Mucosa of rectum (tissue), 2 donors: ENCODE results near the gene TAS2R43.
"Not testable (repeated sequence)": the region's sequence is repeated elsewhere in the genome, so short reads cannot be mapped to it uniquely, and the experiment has no call there.

Experiments
- H3K27ac ChIP-seq, 2 donors: one replicate each; pipeline ENCODE4 v1.7.0; 2013; ENCODE audit warnings: inconsistent platforms in 2 of 2, low read depth in 2 of 2, low read length in 2 of 2
- H3K27me3 ChIP-seq, 2 donors: one replicate each; pipeline ENCODE4 v1.7.0; 2013; ENCODE audit warnings: low read length in 2 of 2; ENCODE audit not compliant: control insufficient read depth in 2 of 2, insufficient read depth in 2 of 2
- H3K36me3 ChIP-seq, 2 donors: one replicate each; pipeline ENCODE4 v1.7.0; 2013; ENCODE audit warnings: low read length in 2 of 2; ENCODE audit not compliant: control insufficient read depth in 2 of 2, insufficient read depth in 2 of 2
- H3K4me1 ChIP-seq, 2 donors: one replicate each; pipeline ENCODE4 v1.7.0; 2013; ENCODE audit warnings: low read length in 2 of 2, mild to moderate bottlenecking in 1 of 2; ENCODE audit not compliant: control insufficient read depth in 2 of 2, insufficient read depth in 2 of 2
- H3K4me3 ChIP-seq, 2 donors: one replicate each; pipeline ENCODE4 v1.7.0; 2013; ENCODE audit warnings: low read length in 2 of 2
- H3K9ac ChIP-seq, 2 donors: one replicate each; pipeline ENCODE4 v1.7.0; 2013; ENCODE audit warnings: low read length in 2 of 2, low read depth in 1 of 2, mild to moderate bottlenecking in 1 of 2
- H3K9me3 ChIP-seq, 2 donors: one replicate each; pipeline ENCODE4 v1.7.0; 2013; ENCODE audit warnings: low read length in 2 of 2; ENCODE audit not compliant: control insufficient read depth in 2 of 2
- donor health status: healthy.
- donor health status: Normal muscosa, but diverticular disease.

TAS2R43 gene

DNA sequence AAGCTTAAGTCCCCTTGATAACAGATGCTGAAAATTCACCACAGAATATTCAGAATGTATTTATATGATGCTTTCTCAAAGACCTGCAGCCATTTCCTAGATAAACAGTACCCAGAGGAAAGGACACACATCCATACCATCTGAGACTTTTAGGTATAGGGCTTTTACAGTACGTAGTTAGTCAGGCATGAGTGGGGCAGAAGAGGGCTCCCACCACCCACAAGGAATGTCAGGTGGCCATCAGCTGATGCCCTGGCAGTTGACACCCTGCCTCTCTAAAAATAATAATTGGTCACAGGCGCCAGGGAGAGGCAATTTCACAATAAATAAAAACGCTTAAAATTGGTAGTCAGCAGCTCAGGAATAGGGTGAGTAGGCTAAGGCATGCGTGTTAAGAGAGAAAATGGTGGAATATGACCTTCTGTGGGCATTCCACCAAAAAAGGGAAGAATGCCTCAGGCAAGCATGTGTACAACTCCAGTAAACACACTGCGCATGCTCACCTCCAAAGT lies 22.2 kb downstream of the TAS2R43 start:
- Histone ChIP-seq H3K9me3 (no peaks in the 10 kb centered on the region), H3K4me1 (peaks cover 0 to 2% of the 10 kb centered on the region in 2 donors), H3K27me3 (no peaks in the 10 kb centered on the region), H3K4me3 (no peak overlapping the region), H3K27ac (no peak overlapping the region), H3K36me3 (no peaks in the 10 kb centered on the region), H3K9ac (no peak overlapping the region)

DNA sequence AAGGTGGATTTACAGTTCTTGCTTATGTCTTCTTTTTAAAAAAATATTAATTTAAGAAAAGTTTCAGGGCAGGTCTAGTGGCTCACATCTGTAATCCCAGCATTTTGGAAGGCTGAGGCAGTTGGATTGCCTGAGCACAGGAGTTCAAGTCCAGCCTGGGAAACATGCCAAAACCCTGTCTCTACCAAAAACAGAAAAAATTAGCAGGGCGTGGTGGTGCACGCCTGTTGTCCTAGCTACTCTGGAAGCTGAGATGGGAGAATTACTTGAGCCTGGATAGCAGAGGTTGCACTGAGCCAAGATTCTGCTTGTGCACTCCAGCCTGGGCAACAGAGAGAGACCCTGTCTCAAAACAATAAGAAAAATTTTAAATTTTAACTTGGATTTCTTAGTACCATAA lies 24.6 kb downstream of the TAS2R43 start:
- Histone ChIP-seq H3K9me3 (no peaks in the 10 kb centered on the region), H3K4me3 (no peak overlapping the region), H3K36me3 (no peaks in the 10 kb centered on the region), H3K9ac (no peak overlapping the region), H3K27ac (no peak overlapping the region), H3K27me3 (no peaks in the 10 kb centered on the region), H3K4me1 (peaks cover 0 to 2% of the 10 kb centered on the region in 2 donors)

DNA sequence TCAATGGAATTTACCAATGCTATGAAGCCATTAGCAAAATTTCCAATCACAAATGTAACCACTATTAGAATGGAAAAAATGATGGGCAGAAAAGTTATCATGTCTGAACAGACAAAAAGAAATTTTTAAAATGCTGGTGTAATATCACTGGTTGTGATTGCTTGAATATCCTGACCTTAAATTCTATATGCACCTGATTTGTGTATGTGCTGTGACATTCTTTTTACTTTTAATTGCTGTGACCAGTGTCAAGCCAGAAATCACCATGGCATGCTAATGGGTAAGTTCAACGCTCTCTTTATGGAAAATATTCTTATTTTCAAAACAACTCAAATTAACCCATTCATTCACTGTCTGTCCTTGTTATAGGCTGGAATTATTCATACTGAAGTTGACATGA lies 29.9 kb downstream of the TAS2R43 start, which contains the start of gene TAS2R46:
Gene TAS2R46 (minus strand): TSS at position 101 of the 400 bp plus-strand sequence. CDS start 0 bp downstream, at position 101.
- H3K9me3 ChIP-seq, H3K9ac ChIP-seq, H3K36me3 ChIP-seq: not testable (repeated sequence)

DNA sequence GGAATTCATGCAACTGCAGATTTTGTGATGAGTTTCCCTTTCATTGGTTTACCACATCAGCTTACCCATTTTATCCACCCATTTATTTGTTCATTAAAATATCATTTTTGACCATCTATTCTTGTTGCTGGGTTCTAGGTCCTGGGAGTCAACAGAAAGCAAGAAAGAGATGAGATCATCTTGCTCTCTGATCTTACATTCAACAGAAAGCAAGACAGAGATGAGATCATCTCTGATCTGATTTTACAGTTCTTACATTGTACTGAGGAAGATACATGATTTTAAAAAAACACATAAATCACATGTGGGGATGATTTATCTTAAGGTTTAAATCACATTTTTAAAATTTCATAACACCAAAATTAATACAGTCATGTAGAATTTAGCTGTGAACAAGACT lies 32.3 kb downstream of the TAS2R43 start:
- no peak overlapping the region for H3K27ac ChIP-seq
- H3K36me3 ChIP-seq = no peaks in the 10 kb centered on the region
- H3K27me3 ChIP-seq = no peaks in the 10 kb centered on the region
- no peaks in the 10 kb centered on the region for H3K4me1 ChIP-seq
- H3K9me3 ChIP-seq = no peaks in the 10 kb centered on the region
- H3K9ac ChIP-seq = no peak overlapping the region
- H3K4me3 ChIP-seq = no peak overlapping the region

More for the DNA sequence above, 29.9 kb downstream of the TAS2R43 start, which contains the start of gene TAS2R46:
- not testable (repeated sequence) for H3K27me3 ChIP-seq, H3K27ac ChIP-seq, H3K4me1 ChIP-seq, H3K4me3 ChIP-seq

DNA sequence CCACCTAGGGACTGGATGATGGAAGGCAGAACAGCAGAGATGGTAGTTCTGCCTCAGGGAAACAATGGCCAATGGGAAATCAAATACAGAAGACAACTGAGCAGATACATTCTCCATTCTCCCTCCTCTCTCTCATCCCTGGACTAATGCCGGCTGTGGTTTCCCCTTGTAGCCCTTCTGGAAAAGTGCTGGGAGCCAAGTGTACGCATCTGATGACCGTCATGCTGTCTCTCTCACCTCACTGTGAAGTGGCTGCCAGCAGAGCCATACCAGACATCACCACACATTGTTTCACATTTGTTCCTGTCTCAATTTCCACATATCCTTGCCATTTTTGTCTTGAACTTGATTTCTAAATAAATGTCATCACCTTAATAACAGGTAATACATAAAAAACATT lies 33.1 kb downstream of the TAS2R43 start:
- no peaks in the 10 kb centered on the region for H3K4me1 ChIP-seq
- H3K36me3 ChIP-seq = no peaks in the 10 kb centered on the region
- H3K9me3 ChIP-seq = no peaks in the 10 kb centered on the region
- no peak overlapping the region for H3K27ac ChIP-seq
- H3K27me3 ChIP-seq = no peaks in the 10 kb centered on the region
- no peak overlapping the region for H3K4me3 ChIP-seq
- H3K9ac ChIP-seq = no peak overlapping the region

DNA sequence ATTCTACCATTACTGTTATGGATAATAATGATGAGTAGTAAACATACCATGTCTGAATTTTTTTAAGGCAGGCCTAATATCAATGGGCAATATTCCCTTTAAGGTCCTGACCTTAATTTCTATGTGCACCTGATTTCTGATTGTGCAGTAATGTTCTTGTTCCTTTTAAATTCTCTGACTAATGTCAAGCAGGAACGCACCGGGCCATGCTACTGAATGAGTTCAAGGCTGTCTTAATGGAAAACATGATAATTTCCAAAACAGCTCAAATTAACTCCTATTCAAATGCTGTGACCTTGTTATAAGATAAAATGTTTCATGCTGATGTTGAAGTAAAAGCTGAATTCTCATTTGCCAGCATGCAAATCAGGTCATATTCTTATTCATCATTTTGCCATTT lies 36.8 kb downstream of the TAS2R43 start:
- Histone ChIP-seq H3K4me1 (no peaks in the 10 kb centered on the region), H3K27me3 (no peaks in the 10 kb centered on the region), H3K9ac (no peak overlapping the region), H3K9me3 (peaks cover 0 to 3% of the 10 kb centered on the region in 2 donors), H3K4me3 (no peak overlapping the region), H3K36me3 (no peaks in the 10 kb centered on the region), H3K27ac (no peak overlapping the region)

DNA sequence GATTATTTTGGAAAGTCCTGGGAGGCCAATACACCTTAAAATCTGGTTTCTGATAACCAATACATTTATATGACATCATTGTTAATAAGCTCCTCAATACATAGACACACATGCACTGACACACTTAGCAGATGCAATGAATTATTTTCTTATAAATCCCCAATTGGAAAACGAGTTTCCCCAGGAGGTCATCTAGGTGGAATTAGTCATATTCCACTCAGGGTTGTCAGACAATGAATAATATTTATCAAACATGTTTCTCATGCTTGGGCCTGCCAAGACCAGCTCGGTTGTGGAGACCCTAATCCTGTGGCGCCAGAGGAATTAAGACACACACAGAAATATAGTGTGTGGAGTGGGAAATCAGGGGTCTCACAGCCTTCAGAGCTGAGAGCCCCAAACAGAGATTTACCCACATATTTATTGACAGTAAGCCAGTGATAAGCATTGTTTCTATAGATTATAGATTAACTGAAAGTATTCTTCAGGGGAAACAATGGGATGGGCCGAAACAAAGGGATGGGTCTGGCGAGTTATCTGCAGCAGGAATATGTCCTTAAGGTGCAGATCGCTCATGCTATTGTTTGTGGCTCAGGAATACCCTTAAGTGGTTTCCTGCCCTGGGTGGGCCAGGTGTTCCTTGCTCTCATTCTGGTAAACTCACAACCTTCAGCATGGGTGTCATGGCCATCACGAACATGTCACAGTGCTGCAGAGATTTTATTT lies 42.1 kb downstream of the TAS2R43 start:
- not testable (repeated sequence) for H3K4me3 ChIP-seq, H3K4me1 ChIP-seq, H3K9ac ChIP-seq, H3K27ac ChIP-seq, H3K36me3 ChIP-seq, H3K9me3 ChIP-seq, H3K27me3 ChIP-seq

DNA sequence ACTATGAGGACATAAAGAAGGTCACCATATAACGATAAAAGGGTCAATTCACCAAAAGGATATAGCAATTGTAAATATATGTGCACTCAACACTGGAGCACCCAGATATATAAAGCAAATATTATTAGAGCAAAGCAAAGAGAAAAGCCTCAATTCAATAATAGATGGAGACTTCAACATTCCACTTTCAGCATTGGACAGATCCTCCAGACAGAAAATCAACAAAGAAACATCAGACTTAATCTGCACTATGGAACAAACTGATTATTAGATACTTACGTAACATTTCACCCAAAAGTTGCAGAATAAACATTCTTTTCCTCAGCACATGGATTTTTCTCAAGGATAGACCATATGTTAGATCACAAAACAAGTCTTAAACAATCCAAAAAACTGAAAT lies 50.7 kb downstream of the TAS2R43 start:
- H3K36me3 ChIP-seq, H3K9ac ChIP-seq, H3K27ac ChIP-seq, H3K4me3 ChIP-seq, H3K9me3 ChIP-seq, H3K4me1 ChIP-seq, H3K27me3 ChIP-seq: not testable (repeated sequence)
